ENCODE data around the gene ZBTB7B. TPM values are rescaled to one million over a fixed set of nuclear protein-coding genes. Genes with fewer than 3 reads are reported as not detected.
A peak's percentile ranks its signal among the peaks of the same experiment; 100 is the strongest.

ZBTB7B gene
- total RNA-seq (2014; rRNA removed; shearing (Covaris generic)) (16.8 and 27.0 TPM in 2 replicates), polyA plus RNA-seq (2016; fragmentation: Nextera tagmentation; extraction: Ambion mirVana) (2.3 and 2.9 TPM in 2 replicates)

DNA sequence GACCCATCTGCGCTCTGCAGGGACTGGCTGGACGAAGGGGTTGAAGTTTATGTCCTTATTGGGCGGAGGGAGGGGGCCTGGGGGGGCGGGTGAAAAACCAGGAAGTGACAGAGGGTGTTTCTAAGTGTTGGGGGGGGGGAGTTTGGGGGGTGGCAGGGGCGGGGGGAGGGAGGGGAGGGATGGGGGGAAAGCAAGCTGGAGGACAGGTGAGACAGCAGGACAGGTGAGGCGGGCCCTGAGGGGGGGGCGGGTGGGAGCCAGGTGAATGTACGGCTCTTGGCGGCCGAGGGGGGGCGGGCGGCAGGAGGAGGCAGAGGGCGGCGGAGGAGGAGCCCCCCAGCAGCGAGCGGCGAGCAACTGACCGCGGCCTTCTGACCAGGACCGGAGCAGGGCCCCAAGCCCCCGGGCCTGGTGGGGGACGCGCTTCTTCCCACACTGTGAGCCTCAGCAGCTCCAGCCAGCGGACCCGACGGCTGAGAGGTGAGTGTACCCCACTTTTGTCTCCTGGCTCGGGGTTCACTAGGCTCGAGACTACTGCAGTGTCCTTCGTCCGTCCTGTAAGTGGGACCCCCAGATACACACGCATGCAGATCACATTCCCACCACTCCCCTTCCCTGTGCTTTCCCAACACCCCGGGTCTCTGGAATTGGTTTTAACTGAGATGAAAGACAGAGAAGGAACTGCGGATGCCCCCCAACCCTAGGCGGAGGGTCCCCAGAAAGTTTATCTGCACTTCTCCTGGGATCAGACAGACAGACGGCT is at the start of gene ZBTB7B:
ZBTB7B (plus strand) TSS at position 339 of the 763 bp plus-strand sequence. CDS start 11,859 bp downstream, outside the sequence.
- TF ChIP-seq EZH2phosphoT487 (IDR thresholded peaks at IDR 0.05; ENCODE audit: insufficient read depth, low read depth): no peak
- no peak for TF ChIP-seq EZH2 (IDR thresholded peaks at IDR 0.05; ENCODE audit: insufficient read depth, poor library complexity, severe bottlenecking)
- H3K9me3 ChIP-seq (ENCODE audit: low read depth): no peaks in the 10 kb centered on the region
- peak within 1 kb of the TSS; percentile 71 for H2AFZ ChIP-seq
- H3K27me3 ChIP-seq (replicated peaks; ENCODE audit: insufficient read depth): no peaks in the 10 kb centered on the region
- H3K9me2 ChIP-seq (ENCODE audit: insufficient read depth): no peaks in the 10 kb centered on the region
- WGBS, 2 experiments (ENCODE audit: low coverage in 1 of 2, low lambda C conversion rate in 2 of 2, missing lambda C conversion rate in 2 of 2): 1 to 2% methylated on average over 12 to 35 of the region's 35 CpGs
- peak within 1 kb of the TSS; percentile 67 for H3K27ac ChIP-seq
- peaks cover 48% of the 10 kb centered on the region for H3K79me2 ChIP-seq (ENCODE audit: insufficient read depth)
- peaks cover 27% of the 10 kb centered on the region for H3K4me1 ChIP-seq (ENCODE audit: insufficient read depth)
- peak; percentile 57 for DNase-seq
- in situ Hi-C loops (cut with MboI): no loop called here
- no peaks in the 10 kb centered on the region for H4K20me1 ChIP-seq (ENCODE audit: insufficient read depth)
- no peaks in the 10 kb centered on the region for H3F3A ChIP-seq (ENCODE audit: insufficient read depth)
- peak within 1 kb of the TSS; percentile 98 for H3K4me3 ChIP-seq
- no peaks in the 10 kb centered on the region for H3K36me3 ChIP-seq (ENCODE audit: low read depth)
- peak within 1 kb of the TSS; percentile 94 for H3K4me2 ChIP-seq (ENCODE audit: unreplicated experiment)
- peak within 1 kb of the TSS; percentile 86 for H3K9ac ChIP-seq

DNA sequence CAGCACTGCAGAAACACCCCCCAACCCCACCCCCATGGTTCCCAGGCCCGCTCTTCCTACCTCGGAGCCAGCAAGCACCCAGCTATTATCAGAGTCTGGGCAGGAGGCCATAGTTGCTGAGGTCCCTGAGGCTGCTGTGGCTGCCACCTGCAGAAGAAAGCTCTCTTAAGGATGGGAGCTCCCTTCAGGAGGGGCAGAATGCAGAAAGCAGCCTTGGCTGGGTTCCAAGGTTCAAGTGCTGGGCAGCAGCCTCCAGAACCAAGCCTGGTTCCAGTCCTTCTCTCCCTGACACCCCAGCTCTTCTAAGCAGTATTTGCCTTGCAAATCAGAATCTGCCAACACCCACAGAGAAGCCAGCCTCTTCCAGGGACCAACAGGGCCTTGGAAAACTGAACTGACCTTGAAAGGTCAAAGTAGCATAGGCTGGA is 49.0 kb upstream of the ZBTB7B start:
- Histone ChIP-seq H3K36me3 (ENCODE audit: low read depth) (no peaks in the 10 kb centered on the region), H3F3A (ENCODE audit: insufficient read depth) (peaks cover 9% of the 10 kb centered on the region), H2AFZ (no peak overlapping the region), H3K4me3 (no peak overlapping the region), H3K9me2 (ENCODE audit: insufficient read depth) (no peaks in the 10 kb centered on the region), H3K9ac (no peak overlapping the region), H3K27ac (no peak overlapping the region), H3K4me2 (ENCODE audit: unreplicated experiment) (no peak overlapping the region), H4K20me1 (ENCODE audit: insufficient read depth) (no peaks in the 10 kb centered on the region), H3K4me1 (ENCODE audit: insufficient read depth) (peaks cover 20% of the 10 kb centered on the region), H3K27me3 (replicated peaks; ENCODE audit: insufficient read depth) (no peaks in the 10 kb centered on the region), H3K9me3 (ENCODE audit: low read depth) (no peaks in the 10 kb centered on the region), H3K79me2 (ENCODE audit: insufficient read depth) (0 out of 2 replicates have a peak, but pooled peaks cover 14% of the 10 kb centered on the region)
- WGBS, 2 experiments (ENCODE audit: low coverage in 1 of 2, low lambda C conversion rate in 2 of 2, missing lambda C conversion rate in 2 of 2): 91 to 94% methylated on average over 2 of the region's 2 CpGs
- in situ Hi-C loops (cut with MboI): no loop called here
- no peak for TF ChIP-seq EZH2 (IDR thresholded peaks at IDR 0.05; ENCODE audit: insufficient read depth, poor library complexity, severe bottlenecking)
- no peak for TF ChIP-seq EZH2phosphoT487 (IDR thresholded peaks at IDR 0.05; ENCODE audit: insufficient read depth, low read depth)
- no peak for DNase-seq

DNA sequence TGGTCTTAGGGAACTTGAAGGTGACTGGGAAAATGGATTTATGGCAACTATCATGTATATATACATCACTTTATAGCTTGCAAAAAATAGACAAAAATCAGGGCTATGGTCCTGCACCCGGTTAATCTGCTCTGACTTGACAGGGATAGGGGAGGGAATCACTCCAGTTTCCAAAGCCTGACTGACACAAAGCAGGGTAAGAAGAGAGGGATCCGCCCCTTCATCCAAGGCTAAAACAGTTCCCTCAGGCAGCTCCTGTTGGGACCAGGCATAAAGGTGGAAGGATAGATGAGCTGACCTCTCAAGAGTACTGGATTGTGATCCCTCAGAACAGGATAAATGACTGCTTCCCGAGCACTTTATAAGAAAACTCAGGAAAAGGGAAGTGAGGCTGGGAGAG is 48.1 kb upstream of the ZBTB7B start:
- no peak overlapping the region for H3K4me2 ChIP-seq (ENCODE audit: unreplicated experiment)
- H3K9me3 ChIP-seq (ENCODE audit: low read depth): no peaks in the 10 kb centered on the region
- in situ Hi-C loops (cut with MboI): no loop called here
- TF ChIP-seq EZH2 (IDR thresholded peaks at IDR 0.05; ENCODE audit: insufficient read depth, poor library complexity, severe bottlenecking) (no peak), EZH2phosphoT487 (IDR thresholded peaks at IDR 0.05; ENCODE audit: insufficient read depth, low read depth) (no peak)
- WGBS, 2 experiments (ENCODE audit: low coverage in 1 of 2, low lambda C conversion rate in 2 of 2, missing lambda C conversion rate in 2 of 2): 40 to 54% methylated on average over 3 of the region's 3 CpGs
- H4K20me1 ChIP-seq (ENCODE audit: insufficient read depth): no peaks in the 10 kb centered on the region
- no peak overlapping the region for H2AFZ ChIP-seq
- no peaks in the 10 kb centered on the region for H3K27me3 ChIP-seq (replicated peaks; ENCODE audit: insufficient read depth)
- no peak overlapping the region for H3K27ac ChIP-seq
- H3K79me2 ChIP-seq (ENCODE audit: insufficient read depth): peaks cover 14% of the 10 kb centered on the region; the same call in 1 of the 2 replicates
- no peak for DNase-seq
- H3F3A ChIP-seq (ENCODE audit: insufficient read depth): peaks cover 9% of the 10 kb centered on the region
- H3K4me1 ChIP-seq (ENCODE audit: insufficient read depth): peaks cover 20% of the 10 kb centered on the region
- H3K4me3 ChIP-seq: no peak overlapping the region
- H3K9ac ChIP-seq: peak overlapping the region; percentile 86; the same call in 1 of the 2 replicates
- no peaks in the 10 kb centered on the region for H3K9me2 ChIP-seq (ENCODE audit: insufficient read depth)
- no peaks in the 10 kb centered on the region for H3K36me3 ChIP-seq (ENCODE audit: low read depth)

DNA sequence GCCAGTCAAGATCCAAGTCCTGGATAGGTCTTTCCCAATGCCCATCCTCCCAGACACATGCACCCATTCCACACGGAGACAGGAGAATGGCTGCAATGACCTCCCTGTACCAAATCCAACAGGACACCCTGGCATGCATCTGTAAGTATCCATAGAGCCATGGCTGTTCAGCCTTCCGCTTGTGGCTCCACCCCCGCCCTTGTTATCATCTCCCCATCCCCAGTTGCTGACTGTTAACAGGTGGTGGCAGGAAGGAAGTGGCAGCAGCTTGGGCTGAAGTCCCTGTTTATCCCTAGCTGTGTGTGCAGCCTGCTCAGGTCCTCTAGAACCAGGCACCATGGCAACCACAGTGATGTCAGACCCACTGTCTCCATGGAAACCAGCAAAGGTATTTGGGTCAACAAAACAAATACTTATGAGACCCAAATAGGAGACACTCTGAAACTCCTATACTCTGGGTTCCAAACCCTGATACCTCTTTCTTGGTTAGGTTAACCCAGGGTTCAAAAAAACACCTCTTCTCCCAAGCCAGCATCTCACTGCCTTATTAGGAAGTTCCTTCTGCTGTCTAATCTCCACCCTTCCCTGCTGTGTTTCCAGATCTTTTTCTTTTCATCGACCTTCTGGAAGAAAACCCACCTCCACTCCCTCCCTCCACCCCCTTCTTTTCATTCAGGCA is 47.4 kb upstream of the ZBTB7B start:
- in situ Hi-C loops (cut with MboI): no loop called here
- DNase-seq: peak; percentile 83
- WGBS, 2 experiments (ENCODE audit: low coverage in 1 of 2, low lambda C conversion rate in 2 of 2, missing lambda C conversion rate in 2 of 2): 16 to 18% methylated on average over 4 of the region's 4 CpGs

More for the DNA sequence above, 47.4 kb upstream of the ZBTB7B start:
- H3K36me3 ChIP-seq (ENCODE audit: low read depth): no peaks in the 10 kb centered on the region
- H3K27me3 ChIP-seq (replicated peaks; ENCODE audit: insufficient read depth): no peaks in the 10 kb centered on the region
- H3K9me3 ChIP-seq (ENCODE audit: low read depth): no peaks in the 10 kb centered on the region
- peaks cover 18% of the 10 kb centered on the region; the same call in 1 of the 2 replicates for H3K79me2 ChIP-seq (ENCODE audit: insufficient read depth)
- peak overlapping the region; percentile 91 for H3K27ac ChIP-seq
- peak overlapping the region; percentile 86 for H3K9ac ChIP-seq
- peaks cover 9% of the 10 kb centered on the region for H3F3A ChIP-seq (ENCODE audit: insufficient read depth)
- no peaks in the 10 kb centered on the region for H4K20me1 ChIP-seq (ENCODE audit: insufficient read depth)
- H3K9me2 ChIP-seq (ENCODE audit: insufficient read depth): no peaks in the 10 kb centered on the region
- H3K4me2 ChIP-seq (ENCODE audit: unreplicated experiment): peak overlapping the region; percentile 96
- H3K4me1 ChIP-seq (ENCODE audit: insufficient read depth): peaks cover 21% of the 10 kb centered on the region
- H3K4me3 ChIP-seq: peak overlapping the region; percentile 93
- H2AFZ ChIP-seq: peak overlapping the region; percentile 87
- TF ChIP-seq EZH2phosphoT487 (IDR thresholded peaks at IDR 0.05; ENCODE audit: insufficient read depth, low read depth) (no peak), EZH2 (IDR thresholded peaks at IDR 0.05; ENCODE audit: insufficient read depth, poor library complexity, severe bottlenecking) (no peak)

Measured in GM23248 (cell line).